Activated B cell treated with CpG ODN at 0.5 μM for 24 hours (primary cell): ENCODE measurements around the gene FUT8. TPM values are rescaled to one million over a fixed set of nuclear protein-coding genes. Genes with fewer than 3 reads are reported as not detected.
A peak's percentile ranks its signal among the peaks of the same experiment; 100 is the strongest.

ENCODE experiments used
- ATAC-seq: fragments of 200-7000 bp; cut with Tn5 transposase; one replicate; pipeline ENCODE4 v1.10.0; 2021; ENCODE audit warnings: low read depth, mild to moderate bottlenecking, moderate library complexity
- CTCF ChIA-PET: fragments of 350-600 bp; sonication (Branson Sonifier 250); formaldehyde crosslinking; loops from one replicate; lab custom pipeline; 2021; ENCODE audit warnings: antibody characterized with exemption; lab: Charles Lee
- POLR2A ChIA-PET: fragments of 350-600 bp; sonication (Branson Sonifier 250); formaldehyde crosslinking; loops from one replicate; lab custom pipeline; 2021; ENCODE audit warnings: antibody characterized with exemption; lab: Charles Lee
- DNase-seq: peaks from one replicate; pipeline ENCODE4 v3.0.0; 2022
- H3K27ac Mint-ChIP-seq: one replicate; pipeline ENCODE4 v1.8.0; 2020; ENCODE audit warnings: mixed read lengths
- H3K27me3 Mint-ChIP-seq: one replicate; pipeline ENCODE4 v1.8.0; 2021; ENCODE audit warnings: mixed read lengths
- H3K36me3 Mint-ChIP-seq: one replicate; pipeline ENCODE4 v1.8.0; 2021; ENCODE audit warnings: low read depth, mixed read lengths
- H3K4me1 Mint-ChIP-seq: one replicate; pipeline ENCODE4 v1.8.0; 2021; ENCODE audit warnings: mixed read lengths
- H3K4me3 Mint-ChIP-seq: one replicate; pipeline ENCODE4 v1.8.0; 2020; ENCODE audit warnings: mild to moderate bottlenecking, mixed read lengths
- H3K9me3 Mint-ChIP-seq: one replicate; pipeline ENCODE4 v1.8.0; 2020; ENCODE audit warnings: mixed read lengths
- intact Hi-C: fragments of 100-400 bp; cut with micrococcal nuclease; formaldehyde crosslinking; loops from one replicate; pipeline ENCODE4 v1.15.1; 2024
- total RNA-seq: library from RNA; stranded (reverse); gene quantifications from 2 replicates; pipeline ENCODE4 v1.2.3, GENCODE V29; 2022
- TF ChIP-seq, protein P1 (sequence below): fragments of 200-600 bp; IDR thresholded peaks from one replicate; pipeline ENCODE4 v1.8.0; 2022; ENCODE audit warnings: antibody characterized with exemption, mild to moderate bottlenecking

Gene FUT8
- total RNA-seq, 1 donor from 2014 or later = 123 TPM

DNA sequence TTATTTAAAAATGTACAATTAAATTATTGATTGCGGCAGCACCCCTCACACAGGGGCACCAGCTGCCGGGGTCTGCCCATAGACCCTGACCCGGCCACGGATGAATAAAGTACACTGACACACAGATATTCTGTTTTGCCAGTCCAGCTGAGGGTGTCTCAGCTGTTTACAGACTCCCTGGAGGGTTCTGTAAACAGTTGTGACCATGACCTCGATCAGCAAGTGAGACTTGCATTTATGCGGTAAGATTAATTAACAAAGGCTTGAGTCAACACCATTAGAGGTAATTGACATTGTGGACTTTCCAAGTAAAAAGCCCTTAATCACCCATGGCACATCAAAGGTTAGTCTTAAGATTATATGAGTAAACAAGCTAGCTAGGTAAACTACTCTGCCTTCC, 94.3 kb downstream of the FUT8 start:
- H3K36me3 Mint-ChIP-seq = peaks cover 33% of the 10 kb centered on the region
- DNase-seq (no peak), ATAC-seq (no peak)
- ChIA-PET POLR2A (interaction anchor here (0.6 kb wide), 1 partner anchor 373 kb away, joined by 9 read pairs; no protein-coding TSS in a partner anchor), CTCF (no interaction called here)
- TF ChIP-seq, protein P1, sequence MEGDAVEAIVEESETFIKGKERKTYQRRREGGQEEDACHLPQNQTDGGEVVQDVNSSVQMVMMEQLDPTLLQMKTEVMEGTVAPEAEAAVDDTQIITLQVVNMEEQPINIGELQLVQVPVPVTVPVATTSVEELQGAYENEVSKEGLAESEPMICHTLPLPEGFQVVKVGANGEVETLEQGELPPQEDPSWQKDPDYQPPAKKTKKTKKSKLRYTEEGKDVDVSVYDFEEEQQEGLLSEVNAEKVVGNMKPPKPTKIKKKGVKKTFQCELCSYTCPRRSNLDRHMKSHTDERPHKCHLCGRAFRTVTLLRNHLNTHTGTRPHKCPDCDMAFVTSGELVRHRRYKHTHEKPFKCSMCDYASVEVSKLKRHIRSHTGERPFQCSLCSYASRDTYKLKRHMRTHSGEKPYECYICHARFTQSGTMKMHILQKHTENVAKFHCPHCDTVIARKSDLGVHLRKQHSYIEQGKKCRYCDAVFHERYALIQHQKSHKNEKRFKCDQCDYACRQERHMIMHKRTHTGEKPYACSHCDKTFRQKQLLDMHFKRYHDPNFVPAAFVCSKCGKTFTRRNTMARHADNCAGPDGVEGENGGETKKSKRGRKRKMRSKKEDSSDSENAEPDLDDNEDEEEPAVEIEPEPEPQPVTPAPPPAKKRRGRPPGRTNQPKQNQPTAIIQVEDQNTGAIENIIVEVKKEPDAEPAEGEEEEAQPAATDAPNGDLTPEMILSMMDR = no peak
- H3K27me3 Mint-ChIP-seq = no peaks in the 10 kb centered on the region
- peaks cover 10% of the 10 kb centered on the region for H3K9me3 Mint-ChIP-seq
- peaks cover 60% of the 10 kb centered on the region for H3K4me1 Mint-ChIP-seq
- H3K4me3 Mint-ChIP-seq = no peak overlapping the region
- intact Hi-C loops = loop anchor here (10.0 kb wide), 1 partner anchor 342 kb away; no protein-coding TSS in a partner anchor
- no peak overlapping the region for H3K27ac Mint-ChIP-seq

DNA sequence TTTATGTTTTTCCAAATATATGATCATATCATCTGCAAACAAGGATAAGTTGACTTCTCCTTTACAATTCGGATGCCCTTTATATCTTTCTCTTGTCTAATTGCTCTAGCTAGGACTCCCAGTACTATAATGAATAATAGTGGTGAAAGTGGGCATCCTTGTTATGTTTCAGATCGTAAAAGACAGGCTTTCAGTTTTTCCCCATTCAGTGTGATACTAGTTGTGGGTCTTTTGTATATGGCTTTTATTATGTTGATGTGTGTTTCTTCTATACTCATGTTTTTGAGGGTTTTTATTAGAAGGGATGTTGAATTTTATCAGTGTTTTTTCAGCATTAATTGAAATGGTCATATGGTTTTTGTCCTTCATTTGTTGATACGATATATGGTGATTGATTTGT, 97.3 kb downstream of the FUT8 start:
- TF ChIP-seq, protein P1 = no peak
- no peak for ATAC-seq
- no peak for DNase-seq
- Mint-ChIP-seq H3K9me3 (peaks cover 11% of the 10 kb centered on the region), H3K27me3 (no peaks in the 10 kb centered on the region), H3K36me3 (peaks cover 34% of the 10 kb centered on the region), H3K4me1 (peaks cover 57% of the 10 kb centered on the region), H3K4me3 (no peak overlapping the region), H3K27ac (peak overlapping the region; percentile 10)
- POLR2A ChIA-PET = no interaction called here
- intact Hi-C loops = loop anchor here (5.0 to 10.0 kb wide), 2 partner anchors 33 to 345 kb away; no protein-coding TSS in a partner anchor
- CTCF ChIA-PET = no interaction called here

DNA sequence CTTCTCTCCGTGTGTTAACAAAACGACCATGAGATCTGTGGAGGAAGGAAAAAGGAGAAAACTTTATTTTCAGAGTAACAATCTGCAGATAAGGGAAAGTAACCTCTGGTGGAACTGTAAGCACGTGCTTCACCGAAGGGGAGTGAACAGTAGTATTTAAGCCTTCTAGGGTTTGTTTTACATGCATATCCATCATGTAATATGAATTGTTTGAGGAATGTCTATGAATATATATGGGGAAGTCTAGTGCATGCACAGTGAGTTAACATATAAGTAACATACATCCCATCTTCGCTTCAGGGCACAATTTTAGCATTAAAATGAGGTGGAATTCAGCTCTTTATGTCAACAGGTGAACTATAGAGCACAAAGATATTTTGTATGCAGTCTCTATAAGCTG, 101.1 kb downstream of the FUT8 start:
- CTCF ChIA-PET = no interaction called here
- no peaks in the 10 kb centered on the region for H3K27me3 Mint-ChIP-seq
- ATAC-seq = no peak
- H3K4me3 Mint-ChIP-seq = no peak overlapping the region
- H3K4me1 Mint-ChIP-seq = peaks cover 57% of the 10 kb centered on the region
- POLR2A ChIA-PET = no interaction called here
- intact Hi-C loops = loop anchor here (5.0 kb wide), 1 partner anchor 36 kb away; no protein-coding TSS in a partner anchor
- peaks cover 20% of the 10 kb centered on the region for H3K36me3 Mint-ChIP-seq
- TF ChIP-seq, protein P1 = no peak
- no peak for DNase-seq
- peaks cover 11% of the 10 kb centered on the region for H3K9me3 Mint-ChIP-seq
- no peak overlapping the region for H3K27ac Mint-ChIP-seq

DNA sequence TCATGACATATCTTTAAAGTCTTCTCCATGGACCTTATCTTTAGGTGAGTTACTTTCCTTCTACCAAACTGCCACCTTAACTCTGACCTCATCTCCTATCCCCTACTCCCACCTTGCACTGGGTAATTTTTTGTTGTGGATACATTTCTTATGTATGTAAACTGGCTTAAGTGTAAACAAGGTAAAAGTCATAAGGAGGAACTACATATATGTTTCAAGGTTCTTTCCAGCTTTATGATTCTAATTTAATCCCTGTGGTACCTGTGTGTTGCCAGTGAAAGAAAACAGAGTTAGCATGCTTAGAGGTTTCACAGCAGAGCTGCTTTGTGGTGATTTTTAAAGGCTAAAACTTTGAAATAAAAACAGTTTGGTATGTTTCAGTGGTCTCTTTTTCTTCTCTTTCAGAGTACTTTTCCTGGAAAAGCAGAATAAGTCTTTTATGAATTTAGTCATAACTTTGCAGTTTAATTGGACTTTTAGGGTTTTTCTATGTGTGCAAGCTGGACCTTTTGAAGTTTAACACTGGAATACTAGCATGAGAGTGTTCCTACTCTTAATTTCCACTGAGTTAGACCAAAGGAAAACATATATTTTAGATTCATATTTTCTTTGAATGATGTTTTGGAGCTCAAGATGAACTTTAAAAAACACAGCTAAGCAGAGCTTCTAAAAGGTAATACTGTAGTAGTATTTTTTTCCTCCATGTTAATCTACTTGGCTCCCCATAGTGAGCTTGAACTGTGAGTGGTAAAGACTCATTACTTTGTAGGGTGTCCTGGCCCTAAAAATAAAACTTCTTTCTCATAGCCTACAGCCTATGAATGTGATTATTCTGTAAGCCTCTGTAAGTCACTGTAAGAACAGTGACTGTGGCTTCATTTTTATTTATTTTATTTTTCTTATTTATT, 105.4 kb downstream of the FUT8 start:
- TF ChIP-seq, protein P1 = no peak
- no peaks in the 10 kb centered on the region for H3K27me3 Mint-ChIP-seq
- no peaks in the 10 kb centered on the region for H3K9me3 Mint-ChIP-seq
- intact Hi-C loops = no loop called here
- ChIA-PET CTCF (interaction anchor here (0.9 kb wide), 1 partner anchor 10 kb away, joined by 3 read pairs; no protein-coding TSS in a partner anchor), POLR2A (no interaction called here)
- H3K27ac Mint-ChIP-seq = peak overlapping the region; percentile 21
- H3K36me3 Mint-ChIP-seq = peaks cover 11% of the 10 kb centered on the region
- peaks cover 40% of the 10 kb centered on the region for H3K4me1 Mint-ChIP-seq
- DNase-seq (no peak), ATAC-seq (no peak)
- no peak overlapping the region for H3K4me3 Mint-ChIP-seq

DNA sequence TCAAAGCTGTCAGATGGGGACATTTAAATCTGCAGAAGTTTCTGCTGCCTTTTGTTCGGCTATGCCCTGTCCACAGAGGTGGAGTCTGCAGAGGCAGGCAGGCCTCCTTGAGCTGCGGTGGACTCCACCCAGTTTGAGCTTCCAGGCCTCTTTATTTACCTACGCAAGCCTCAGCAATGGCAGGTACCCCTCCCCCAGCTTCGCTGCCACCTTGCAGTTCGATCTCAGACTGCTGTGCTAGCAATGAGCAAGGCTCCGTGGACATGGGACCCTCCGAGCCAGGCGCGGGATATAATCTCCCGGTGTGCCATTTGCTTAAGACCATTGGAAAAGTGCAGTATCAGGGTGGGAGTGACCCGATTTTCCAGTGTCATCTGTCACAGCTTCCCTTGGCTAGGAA, 115.5 kb downstream of the FUT8 start:
- no peak for ATAC-seq
- Mint-ChIP-seq H3K27me3 (no peaks in the 10 kb centered on the region), H3K9me3 (peaks cover 3% of the 10 kb centered on the region), H3K36me3 (peaks cover 22% of the 10 kb centered on the region), H3K4me3 (no peak overlapping the region), H3K4me1 (peaks cover 49% of the 10 kb centered on the region), H3K27ac (no peak overlapping the region)
- ChIA-PET CTCF (interaction anchor here (0.9 kb wide), 1 partner anchor 10 kb away, joined by 3 read pairs; no protein-coding TSS in a partner anchor), POLR2A (no interaction called here)
- intact Hi-C loops = no loop called here
- DNase-seq = no peak
- TF ChIP-seq, protein P1 = no peak
